HG03060 (cell line): ENCODE results near the gene ELMO1.
"Not testable (repeated sequence)": the region's sequence is repeated elsewhere in the genome, so short reads cannot be mapped to it uniquely, and the experiment has no call there.

Experiments used
- ATAC-seq: cut with Tn5 transposase; IDR thresholded peaks from one replicate; pipeline ENCODE4 v1.9.1; 2021; ENCODE audit warnings: low read depth, moderate number of reproducible peaks; ENCODE audit not compliant: unreplicated experiment

Gene ELMO1

GRCh38 chr7:37151741-37152413 is 296.8 kb downstream of the ELMO1 start:
- no peak for ATAC-seq

GRCh38 chr7:37150856-37151255 is 297.8 kb downstream of the ELMO1 start:
- ATAC-seq: no peak

- no peak for ATAC-seq
Measured at GRCh38 chr7:37150180-37150579, 298.5 kb downstream of the ELMO1 start.

- no peak for ATAC-seq
Measured at GRCh38 chr7:37149773-37150124, 298.9 kb downstream of the ELMO1 start.

- no peak for ATAC-seq
Measured at GRCh38 chr7:37149051-37149772, 299.5 kb downstream of the ELMO1 start.

GRCh38 chr7:37145682-37146081 is 303.0 kb downstream of the ELMO1 start:
- no peak for ATAC-seq

GRCh38 chr7:37144423-37144822 is 304.2 kb downstream of the ELMO1 start:
- ATAC-seq: no peak

GRCh38 chr7:37142958-37143357 is 305.7 kb downstream of the ELMO1 start:
- ATAC-seq: no peak

GRCh38 chr7:37141742-37142141 is 306.9 kb downstream of the ELMO1 start:
- ATAC-seq: no peak

- not testable (repeated sequence) for ATAC-seq
Measured at GRCh38 chr7:37133902-37134301, 314.8 kb downstream of the ELMO1 start.

- no peak for ATAC-seq
Measured at GRCh38 chr7:37131855-37132254, 316.8 kb downstream of the ELMO1 start.

GRCh38 chr7:37129035-37129425 is 319.6 kb downstream of the ELMO1 start:
- ATAC-seq: no peak

- ATAC-seq: no peak
Measured at GRCh38 chr7:37128327-37129034, 320.2 kb downstream of the ELMO1 start.

GRCh38 chr7:37119296-37119860 is 329.3 kb downstream of the ELMO1 start:
- no peak for ATAC-seq

GRCh38 chr7:37118004-37118403 is 330.7 kb downstream of the ELMO1 start:
- no peak for ATAC-seq

GRCh38 chr7:37117292-37117691 is 331.4 kb downstream of the ELMO1 start:
- no peak for ATAC-seq

GRCh38 chr7:37116093-37116701 is 332.5 kb downstream of the ELMO1 start:
- ATAC-seq: no peak

GRCh38 chr7:37113661-37114355 is 334.9 kb downstream of the ELMO1 start:
- ATAC-seq: no peak

GRCh38 chr7:37112876-37113275 is 335.8 kb downstream of the ELMO1 start:
- no peak for ATAC-seq

GRCh38 chr7:37112218-37112617 is 336.4 kb downstream of the ELMO1 start:
- ATAC-seq: no peak
